ENCODE measurements around the gene P2RY14.

- TF ChIP-seq POLR2AphosphoS5 (IDR thresholded peaks at IDR 0.05; ENCODE audit: low read depth, low read length) = no peak
- no peak for TF ChIP-seq FOXP2 (optimal IDR thresholded peaks at IDR 0.05; ENCODE audit: borderline replicate concordance, extremely low read depth, extremely low read length, insufficient read depth)
- no peak for TF ChIP-seq TAF1 (IDR thresholded peaks at IDR 0.05; ENCODE audit: borderline replicate concordance, insufficient read depth, low read length)
- TF ChIP-seq SIN3A (IDR thresholded peaks at IDR 0.05; ENCODE audit: borderline replicate concordance, insufficient read depth, low read length) = no peak
Measured at GRCh38 chr3:151289445-151289844, 11.1 kb upstream of the P2RY14 start.
